Liver (tissue), 9 donors: ENCODE measurements around the gene TMEM215. TPM values are rescaled to one million over a fixed set of nuclear protein-coding genes. Genes with fewer than 3 reads are reported as not detected.

Experiments used
- DNase-seq: peaks from one replicate; pipeline ENCODE4 v3.0.0-alpha.2; 2017; ENCODE audit warnings: low spot score
- H3K27ac ChIP-seq, 2 donors: one replicate each; pipeline ENCODE4 v1.7.0; 2013; ENCODE audit warnings: inconsistent platforms in 2 of 2, low read length in 2 of 2, control low read depth in 1 of 2, low read depth in 1 of 2, mild to moderate bottlenecking in 1 of 2
- H3K27me3 ChIP-seq, 4 donors: one replicate each; pipeline versions ENCODE4 v1.6.1 to v1.7.0; 2013; ENCODE audit warnings: low read length in 3 of 4, inconsistent platforms in 1 of 4, mild to moderate bottlenecking in 1 of 4, moderate library complexity in 1 of 4; ENCODE audit not compliant: control insufficient read depth in 4 of 4, insufficient read depth in 4 of 4
- H3K36me3 ChIP-seq, 4 donors: one replicate each; pipeline versions ENCODE4 v1.6.1 to v1.7.0; 2013; ENCODE audit warnings: low read length in 3 of 4, mild to moderate bottlenecking in 3 of 4, low read depth in 1 of 4, moderate library complexity in 1 of 4; ENCODE audit not compliant: control insufficient read depth in 4 of 4, insufficient read depth in 3 of 4
- H3K4me1 ChIP-seq, 4 donors: one replicate each; pipeline versions ENCODE4 v1.6.1 to v1.7.0; 2013; ENCODE audit warnings: low read length in 3 of 4, mild to moderate bottlenecking in 3 of 4, moderate library complexity in 1 of 4; ENCODE audit not compliant: control insufficient read depth in 4 of 4, insufficient read depth in 4 of 4
- H3K4me3 ChIP-seq, 3 donors: one replicate each; pipeline versions ENCODE4 v1.6.1 to v1.7.0; 2013; ENCODE audit warnings: low read length in 3 of 3, control low read depth in 1 of 3, low read depth in 1 of 3, mild to moderate bottlenecking in 1 of 3
- H3K9ac ChIP-seq, 2 donors: one replicate each; pipeline ENCODE4 v1.7.0; 2013; ENCODE audit warnings: low read length in 2 of 2, mild to moderate bottlenecking in 2 of 2, moderate library complexity in 2 of 2, control low read depth in 1 of 2, low read depth in 1 of 2
- H3K9me3 ChIP-seq, 4 donors: one replicate each; pipeline versions ENCODE4 v1.6.1 to v1.7.0; 2013; ENCODE audit warnings: low read length in 3 of 4; ENCODE audit not compliant: control insufficient read depth in 4 of 4
- EGR1 ChIP-seq, 2 donors: IDR thresholded peaks; 2 replicates each; pipeline ENCODE4 v1.6.1; 2016 to 2018; ENCODE audit warnings: antibody characterized with exemption in 2 of 2, low read depth in 2 of 2
- FOXA1 ChIP-seq: IDR thresholded peaks from 2 replicates; pipeline ENCODE4 v1.6.1; 2016; ENCODE audit warnings: antibody characterized with exemption
- FOXA2 ChIP-seq: IDR thresholded peaks from 2 replicates; pipeline ENCODE4 v1.6.1; 2016; ENCODE audit warnings: antibody characterized with exemption
- GABPA ChIP-seq, 2 donors: IDR thresholded peaks in 1 of 2; conservative IDR thresholded peaks in 1 of 2; 2 replicates each; pipeline ENCODE4 v1.6.1; 2016; ENCODE audit warnings: antibody characterized with exemption in 2 of 2, mild to moderate bottlenecking in 1 of 2, moderate library complexity in 1 of 2
- HNF4A ChIP-seq, 2 donors: conservative IDR thresholded peaks; 2 replicates each; pipeline ENCODE4 v1.6.1; 2016; ENCODE audit warnings: antibody characterized with exemption in 2 of 2, mild to moderate bottlenecking in 2 of 2
- HNF4G ChIP-seq: IDR thresholded peaks from 2 replicates; pipeline ENCODE4 v1.6.1; 2016; ENCODE audit warnings: antibody characterized with exemption
- JUND ChIP-seq, 2 donors: IDR thresholded peaks; 2 replicates each; pipeline ENCODE4 v1.6.1; 2016; ENCODE audit warnings: antibody characterized with exemption in 2 of 2
- NR2F2 ChIP-seq: IDR thresholded peaks from 2 replicates; pipeline ENCODE4 v1.6.1; 2016; ENCODE audit warnings: antibody characterized with exemption
- RAD21 ChIP-seq, 2 donors: IDR thresholded peaks; 2 replicates each; pipeline ENCODE4 v1.6.1; 2016; ENCODE audit warnings: antibody characterized with exemption in 2 of 2, mild to moderate bottlenecking in 2 of 2
- RXRA ChIP-seq, 2 donors: IDR thresholded peaks; 2 replicates each; pipeline ENCODE4 v1.6.1; 2017 to 2018; ENCODE audit warnings: antibody characterized with exemption in 2 of 2, mild to moderate bottlenecking in 1 of 2
- SP1 ChIP-seq: IDR thresholded peaks from 2 replicates; pipeline ENCODE4 v1.6.1; 2018; ENCODE audit warnings: antibody characterized with exemption, mild to moderate bottlenecking
- TAF1 ChIP-seq: conservative IDR thresholded peaks from 2 replicates; pipeline ENCODE4 v1.6.1; 2016; ENCODE audit warnings: antibody characterized with exemption, mild to moderate bottlenecking
- YY1 ChIP-seq: IDR thresholded peaks from 2 replicates; pipeline ENCODE4 v1.6.1; 2016; ENCODE audit warnings: antibody characterized with exemption, mild to moderate bottlenecking
- WGBS: extraction: QIAGEN DNeasy Blood & Tissue Kit; methylation state at CpG from one replicate; pipeline ENCODE4 v1.1.7; 2013; 5-methylcytosine and 5-hydroxymethylcytosine counted together
- polyA plus RNA-seq, 2 donors: library from polyadenylated mRNA; stranded (reverse) in 1 of 2; unstranded in 1 of 2; fragments of 200-250 nt in 1 of 2; fragments of >200 nt in 1 of 2; fragmentation: Nextera tagmentation in 1 of 2; extraction: Ambion mirVana in 1 of 2; gene quantifications; one replicate each; pipeline versions ENCODE4 v1.2.1 to v1.2.3, GENCODE V29; 2013 to 2015
- total RNA-seq, 2 donors: library from RNA; depleted of rRNA; stranded (reverse); fragments of >200 nt; gene quantifications; one replicate each; pipeline ENCODE4 v1.2.3, GENCODE V29; 2014
- TF ChIP-seq, protein P1 (sequence below): IDR thresholded peaks from 2 replicates; pipeline ENCODE4 v1.6.1; 2016; ENCODE audit warnings: antibody characterized with exemption
- TF ChIP-seq, protein P2 (sequence below): IDR thresholded peaks from 2 replicates; pipeline ENCODE4 v1.6.1; 2016; ENCODE audit warnings: antibody characterized with exemption
- TF ChIP-seq, protein P3 (sequence below): IDR thresholded peaks from 2 replicates; pipeline ENCODE4 v1.6.1; 2016; ENCODE audit warnings: antibody characterized with exemption
- TF ChIP-seq, protein P4 (sequence below): IDR thresholded peaks from 2 replicates; pipeline ENCODE4 v1.6.1; 2016; ENCODE audit warnings: antibody characterized with exemption, mild to moderate bottlenecking
- TF ChIP-seq, protein P5 (sequence below): fragments of 150-350 bp; IDR thresholded peaks from 2 replicates; pipeline ENCODE4 v1.5.1; 2017; ENCODE audit warnings: improper control_type of control experiment, low read depth, low read length; ENCODE audit not compliant: missing input control
- donor health status: healthy.
- donor health status: healthy.
- donor health status: healthy.
- donor health status: healthy.
- donor health status: healthy.

The TMEM215 gene
- total and polyA plus RNA-seq, 4 donors: not detected

DNA sequence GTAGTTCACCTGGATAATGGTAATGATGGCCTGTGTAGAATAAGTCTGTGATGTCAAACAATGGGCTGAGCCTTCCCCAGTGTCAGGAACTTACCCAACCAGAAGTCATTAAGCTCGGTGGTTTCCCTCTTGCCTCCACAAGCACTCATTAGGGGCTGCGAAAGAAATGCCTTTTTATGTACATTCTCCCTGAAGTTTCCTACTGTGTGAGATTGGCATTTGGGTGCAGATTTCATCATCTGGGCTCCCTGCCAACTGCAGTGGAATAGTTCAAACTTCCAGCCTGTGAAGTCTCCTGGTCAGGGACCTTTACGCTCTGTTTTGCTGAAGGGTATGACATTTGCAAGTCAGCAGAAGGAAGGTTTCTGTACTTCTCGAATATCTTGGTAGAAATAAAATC, 41.6 kb upstream of the TMEM215 start:
- no peak for TF ChIP-seq FOXA1
- TF ChIP-seq RXRA (IDR thresholded peaks at IDR 0.05): peak in 1 of 2 donors; percentile 32
- TF ChIP-seq RAD21 (IDR thresholded peaks at IDR 0.05): no peak
- TF ChIP-seq HNF4A (conservative IDR thresholded peaks at IDR 0.05): peak; percentile 47 to 49
- TF ChIP-seq EGR1 (IDR thresholded peaks at IDR 0.05; ENCODE audit: low read depth in 2 of 2): no peak
- TF ChIP-seq TAF1: no peak
- TF ChIP-seq, protein P1, sequence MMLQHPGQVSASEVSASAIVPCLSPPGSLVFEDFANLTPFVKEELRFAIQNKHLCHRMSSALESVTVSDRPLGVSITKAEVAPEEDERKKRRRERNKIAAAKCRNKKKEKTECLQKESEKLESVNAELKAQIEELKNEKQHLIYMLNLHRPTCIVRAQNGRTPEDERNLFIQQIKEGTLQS: peak; percentile 62
- no peak for TF ChIP-seq GABPA (IDR thresholded peaks at IDR 0.05 in 1 of 2, conservative IDR thresholded peaks at IDR 0.05 in 1 of 2)
- no peak for TF ChIP-seq JUND (IDR thresholded peaks at IDR 0.05)
- TF ChIP-seq HNF4G: no peak
- TF ChIP-seq, protein P2, sequence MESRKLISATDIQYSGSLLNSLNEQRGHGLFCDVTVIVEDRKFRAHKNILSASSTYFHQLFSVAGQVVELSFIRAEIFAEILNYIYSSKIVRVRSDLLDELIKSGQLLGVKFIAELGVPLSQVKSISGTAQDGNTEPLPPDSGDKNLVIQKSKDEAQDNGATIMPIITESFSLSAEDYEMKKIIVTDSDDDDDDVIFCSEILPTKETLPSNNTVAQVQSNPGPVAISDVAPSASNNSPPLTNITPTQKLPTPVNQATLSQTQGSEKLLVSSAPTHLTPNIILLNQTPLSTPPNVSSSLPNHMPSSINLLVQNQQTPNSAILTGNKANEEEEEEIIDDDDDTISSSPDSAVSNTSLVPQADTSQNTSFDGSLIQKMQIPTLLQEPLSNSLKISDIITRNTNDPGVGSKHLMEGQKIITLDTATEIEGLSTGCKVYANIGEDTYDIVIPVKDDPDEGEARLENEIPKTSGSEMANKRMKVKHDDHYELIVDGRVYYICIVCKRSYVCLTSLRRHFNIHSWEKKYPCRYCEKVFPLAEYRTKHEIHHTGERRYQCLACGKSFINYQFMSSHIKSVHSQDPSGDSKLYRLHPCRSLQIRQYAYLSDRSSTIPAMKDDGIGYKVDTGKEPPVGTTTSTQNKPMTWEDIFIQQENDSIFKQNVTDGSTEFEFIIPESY: no peak
- no peak for TF ChIP-seq NR2F2
- no peak for TF ChIP-seq YY1
- TF ChIP-seq, protein P3, sequence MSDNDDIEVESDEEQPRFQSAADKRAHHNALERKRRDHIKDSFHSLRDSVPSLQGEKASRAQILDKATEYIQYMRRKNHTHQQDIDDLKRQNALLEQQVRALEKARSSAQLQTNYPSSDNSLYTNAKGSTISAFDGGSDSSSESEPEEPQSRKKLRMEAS: no peak
- TF ChIP-seq, protein P4, sequence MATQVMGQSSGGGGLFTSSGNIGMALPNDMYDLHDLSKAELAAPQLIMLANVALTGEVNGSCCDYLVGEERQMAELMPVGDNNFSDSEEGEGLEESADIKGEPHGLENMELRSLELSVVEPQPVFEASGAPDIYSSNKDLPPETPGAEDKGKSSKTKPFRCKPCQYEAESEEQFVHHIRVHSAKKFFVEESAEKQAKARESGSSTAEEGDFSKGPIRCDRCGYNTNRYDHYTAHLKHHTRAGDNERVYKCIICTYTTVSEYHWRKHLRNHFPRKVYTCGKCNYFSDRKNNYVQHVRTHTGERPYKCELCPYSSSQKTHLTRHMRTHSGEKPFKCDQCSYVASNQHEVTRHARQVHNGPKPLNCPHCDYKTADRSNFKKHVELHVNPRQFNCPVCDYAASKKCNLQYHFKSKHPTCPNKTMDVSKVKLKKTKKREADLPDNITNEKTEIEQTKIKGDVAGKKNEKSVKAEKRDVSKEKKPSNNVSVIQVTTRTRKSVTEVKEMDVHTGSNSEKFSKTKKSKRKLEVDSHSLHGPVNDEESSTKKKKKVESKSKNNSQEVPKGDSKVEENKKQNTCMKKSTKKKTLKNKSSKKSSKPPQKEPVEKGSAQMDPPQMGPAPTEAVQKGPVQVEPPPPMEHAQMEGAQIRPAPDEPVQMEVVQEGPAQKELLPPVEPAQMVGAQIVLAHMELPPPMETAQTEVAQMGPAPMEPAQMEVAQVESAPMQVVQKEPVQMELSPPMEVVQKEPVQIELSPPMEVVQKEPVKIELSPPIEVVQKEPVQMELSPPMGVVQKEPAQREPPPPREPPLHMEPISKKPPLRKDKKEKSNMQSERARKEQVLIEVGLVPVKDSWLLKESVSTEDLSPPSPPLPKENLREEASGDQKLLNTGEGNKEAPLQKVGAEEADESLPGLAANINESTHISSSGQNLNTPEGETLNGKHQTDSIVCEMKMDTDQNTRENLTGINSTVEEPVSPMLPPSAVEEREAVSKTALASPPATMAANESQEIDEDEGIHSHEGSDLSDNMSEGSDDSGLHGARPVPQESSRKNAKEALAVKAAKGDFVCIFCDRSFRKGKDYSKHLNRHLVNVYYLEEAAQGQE: no peak
- TF ChIP-seq SP1: no peak
- TF ChIP-seq FOXA2: no peak
- TF ChIP-seq, protein P5, sequence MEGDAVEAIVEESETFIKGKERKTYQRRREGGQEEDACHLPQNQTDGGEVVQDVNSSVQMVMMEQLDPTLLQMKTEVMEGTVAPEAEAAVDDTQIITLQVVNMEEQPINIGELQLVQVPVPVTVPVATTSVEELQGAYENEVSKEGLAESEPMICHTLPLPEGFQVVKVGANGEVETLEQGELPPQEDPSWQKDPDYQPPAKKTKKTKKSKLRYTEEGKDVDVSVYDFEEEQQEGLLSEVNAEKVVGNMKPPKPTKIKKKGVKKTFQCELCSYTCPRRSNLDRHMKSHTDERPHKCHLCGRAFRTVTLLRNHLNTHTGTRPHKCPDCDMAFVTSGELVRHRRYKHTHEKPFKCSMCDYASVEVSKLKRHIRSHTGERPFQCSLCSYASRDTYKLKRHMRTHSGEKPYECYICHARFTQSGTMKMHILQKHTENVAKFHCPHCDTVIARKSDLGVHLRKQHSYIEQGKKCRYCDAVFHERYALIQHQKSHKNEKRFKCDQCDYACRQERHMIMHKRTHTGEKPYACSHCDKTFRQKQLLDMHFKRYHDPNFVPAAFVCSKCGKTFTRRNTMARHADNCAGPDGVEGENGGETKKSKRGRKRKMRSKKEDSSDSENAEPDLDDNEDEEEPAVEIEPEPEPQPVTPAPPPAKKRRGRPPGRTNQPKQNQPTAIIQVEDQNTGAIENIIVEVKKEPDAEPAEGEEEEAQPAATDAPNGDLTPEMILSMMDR: no peak
- peak; percentile 47 for DNase-seq
- Histone ChIP-seq H3K36me3 (no peaks in the 10 kb centered on the region), H3K4me3 (no peak overlapping the region), H3K27ac (no peak overlapping the region), H3K9me3 (no peaks in the 10 kb centered on the region), H3K4me1 (peaks cover 0 to 6% (median under 1%) of the 10 kb centered on the region in 4 donors), H3K9ac (no peak overlapping the region), H3K27me3 (no peaks in the 10 kb centered on the region)
- WGBS: 22% methylated on average over 4 of the region's 4 CpGs
